ENCODE data around the gene GPC5. TPM values are rescaled to one million over a fixed set of nuclear protein-coding genes. Genes with fewer than 3 reads are reported as not detected.

The GPC5 gene
- total and polyA plus RNA-seq, 10 donors: 0.04 to 0.83 (median 0.26) TPM; not detected in 3

DNA sequence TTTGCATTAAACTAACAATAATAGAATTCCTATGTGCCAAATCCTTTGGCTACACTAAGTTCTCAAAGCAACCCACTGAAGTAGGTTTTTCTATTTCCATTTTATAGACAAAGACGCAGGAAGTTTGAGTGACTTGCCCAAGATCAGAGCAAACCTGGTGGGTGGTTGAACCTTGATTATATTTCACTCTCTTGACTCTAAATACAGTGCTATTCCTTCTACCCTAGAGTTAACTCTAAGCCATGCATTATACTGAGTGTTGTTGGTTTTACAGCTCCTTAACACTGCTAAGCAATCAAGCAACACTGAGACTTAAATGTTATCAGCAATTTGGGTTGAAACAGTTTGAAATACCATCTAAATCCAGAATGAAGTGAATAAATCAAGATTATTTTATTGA is 1014.6 kb downstream of the GPC5 start:
- H3K36me3 ChIP-seq: no peaks in the 10 kb centered on the region
- intact Hi-C loops (cut with DNase I; ENCODE audit: low total_unique reads): no loop called here
- peaks cover 0 to 13% (median under 1%) of the 10 kb centered on the region in 8 donors for H3K9me3 ChIP-seq
- no peaks in the 10 kb centered on the region for H3K27me3 ChIP-seq (replicated peaks in 1 of 7)
- 63 to 83% (median 71%) methylated on average over 1 of the region's 1 CpG for WGBS, 5 donors
- TF ChIP-seq, protein P1, sequence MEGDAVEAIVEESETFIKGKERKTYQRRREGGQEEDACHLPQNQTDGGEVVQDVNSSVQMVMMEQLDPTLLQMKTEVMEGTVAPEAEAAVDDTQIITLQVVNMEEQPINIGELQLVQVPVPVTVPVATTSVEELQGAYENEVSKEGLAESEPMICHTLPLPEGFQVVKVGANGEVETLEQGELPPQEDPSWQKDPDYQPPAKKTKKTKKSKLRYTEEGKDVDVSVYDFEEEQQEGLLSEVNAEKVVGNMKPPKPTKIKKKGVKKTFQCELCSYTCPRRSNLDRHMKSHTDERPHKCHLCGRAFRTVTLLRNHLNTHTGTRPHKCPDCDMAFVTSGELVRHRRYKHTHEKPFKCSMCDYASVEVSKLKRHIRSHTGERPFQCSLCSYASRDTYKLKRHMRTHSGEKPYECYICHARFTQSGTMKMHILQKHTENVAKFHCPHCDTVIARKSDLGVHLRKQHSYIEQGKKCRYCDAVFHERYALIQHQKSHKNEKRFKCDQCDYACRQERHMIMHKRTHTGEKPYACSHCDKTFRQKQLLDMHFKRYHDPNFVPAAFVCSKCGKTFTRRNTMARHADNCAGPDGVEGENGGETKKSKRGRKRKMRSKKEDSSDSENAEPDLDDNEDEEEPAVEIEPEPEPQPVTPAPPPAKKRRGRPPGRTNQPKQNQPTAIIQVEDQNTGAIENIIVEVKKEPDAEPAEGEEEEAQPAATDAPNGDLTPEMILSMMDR (IDR thresholded peaks at IDR 0.05 in 8 of 11, conservative IDR thresholded peaks at IDR 0.05 in 3 of 11): no peak
- no peak for TF ChIP-seq POLR2A (IDR thresholded peaks at IDR 0.05)
- no peak for TF ChIP-seq POLR2AphosphoS5 (IDR thresholded peaks at IDR 0.05)
- no peak for DNase-seq
- no peaks in the 10 kb centered on the region for H3K4me1 ChIP-seq
- H3K27ac ChIP-seq: no peak overlapping the region
- no peak overlapping the region for H3K4me3 ChIP-seq

DNA sequence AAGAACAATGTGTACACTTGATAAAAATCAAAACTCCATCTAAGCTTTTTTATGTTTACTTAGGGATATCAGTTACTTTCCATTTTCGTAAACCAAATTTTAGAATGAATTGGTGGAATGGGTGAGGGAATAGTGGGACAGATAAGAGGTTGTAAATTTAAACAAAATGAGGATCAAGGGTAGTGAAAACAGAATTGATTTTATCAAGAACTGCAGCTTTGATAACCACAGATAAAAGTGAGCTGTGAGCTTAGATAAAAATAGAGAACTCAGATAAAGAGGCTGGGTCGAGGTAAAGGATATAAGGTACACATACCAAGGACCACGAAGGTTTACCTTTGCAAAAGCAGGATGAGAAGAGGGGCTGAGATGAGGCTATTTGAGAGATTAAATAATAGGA is 1015.0 kb downstream of the GPC5 start:
- WGBS, 5 donors: 52 to 68% (median 57%) methylated on average over 3 of the region's 3 CpGs
- intact Hi-C loops (cut with DNase I; ENCODE audit: low total_unique reads): no loop called here
- no peaks in the 10 kb centered on the region for H3K36me3 ChIP-seq
- H3K4me1 ChIP-seq: no peaks in the 10 kb centered on the region
- TF ChIP-seq, protein P1 (IDR thresholded peaks at IDR 0.05 in 8 of 11, conservative IDR thresholded peaks at IDR 0.05 in 3 of 11): no peak
- TF ChIP-seq POLR2AphosphoS5 (IDR thresholded peaks at IDR 0.05) (no peak), POLR2A (IDR thresholded peaks at IDR 0.05) (no peak)
- H3K27ac ChIP-seq: no peak overlapping the region
- no peaks in the 10 kb centered on the region for H3K27me3 ChIP-seq (replicated peaks in 1 of 7)
- no peak for DNase-seq
- no peak overlapping the region for H3K4me3 ChIP-seq
- H3K9me3 ChIP-seq: peaks cover 0 to 13% (median 0%) of the 10 kb centered on the region in 8 donors

DNA sequence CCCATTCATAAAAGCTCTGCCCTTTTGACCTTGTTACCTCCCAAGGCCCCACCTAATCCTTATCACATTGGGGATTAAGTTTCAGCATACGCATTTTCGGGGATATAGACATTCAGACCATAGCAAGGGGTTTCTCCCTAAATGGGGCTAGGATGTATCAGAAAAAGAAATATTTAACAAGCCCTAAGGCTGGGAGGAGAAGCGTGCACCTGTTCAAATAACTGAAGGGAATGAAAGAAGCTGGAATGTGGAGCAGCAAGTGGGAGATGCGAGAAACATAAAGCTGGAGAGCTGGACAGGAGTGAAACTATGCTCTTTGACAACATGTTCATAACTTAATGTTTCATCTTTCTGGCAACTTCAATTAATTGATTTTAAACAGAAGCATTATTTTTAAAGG is 1016.4 kb downstream of the GPC5 start:
- intact Hi-C loops (cut with DNase I; ENCODE audit: low total_unique reads): no loop called here
- H3K27ac ChIP-seq: no peak overlapping the region
- peaks cover 0 to 13% (median 0%) of the 10 kb centered on the region in 8 donors for H3K9me3 ChIP-seq
- TF ChIP-seq POLR2AphosphoS5 (IDR thresholded peaks at IDR 0.05) (no peak), POLR2A (IDR thresholded peaks at IDR 0.05) (no peak)
- TF ChIP-seq, protein P1 (IDR thresholded peaks at IDR 0.05 in 8 of 11, conservative IDR thresholded peaks at IDR 0.05 in 3 of 11): no peak
- no peaks in the 10 kb centered on the region for H3K36me3 ChIP-seq
- DNase-seq: no peak
- no peaks in the 10 kb centered on the region for H3K4me1 ChIP-seq
- H3K4me3 ChIP-seq: no peak overlapping the region
- H3K27me3 ChIP-seq (replicated peaks in 1 of 7): no peaks in the 10 kb centered on the region
- WGBS, 5 donors: 86 to 95% (median 89%) methylated on average over 4 of the region's 4 CpGs

DNA sequence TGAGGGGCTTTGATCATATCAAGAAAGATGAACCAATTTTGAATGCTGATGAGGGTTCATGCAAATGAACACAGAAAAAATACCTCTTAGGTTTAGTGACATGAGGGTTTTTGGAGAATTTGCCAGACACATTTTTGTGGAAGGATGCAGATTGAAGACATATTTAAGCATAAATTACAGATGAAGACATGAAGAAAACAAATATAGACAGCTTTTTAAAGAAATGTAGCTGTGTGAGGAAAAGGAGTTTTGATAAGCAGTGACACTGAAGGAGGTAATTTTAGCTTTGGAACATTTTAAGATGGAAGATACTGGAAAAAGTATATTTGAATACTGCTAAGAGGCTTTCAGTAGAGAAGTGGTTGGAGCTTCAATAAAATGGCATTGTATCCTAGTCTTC is 1017.4 kb downstream of the GPC5 start:
- H3K4me3 ChIP-seq: no peak overlapping the region
- intact Hi-C loops (cut with DNase I; ENCODE audit: low total_unique reads): no loop called here
- TF ChIP-seq POLR2AphosphoS5 (IDR thresholded peaks at IDR 0.05) (no peak), POLR2A (IDR thresholded peaks at IDR 0.05) (no peak)
- TF ChIP-seq, protein P1 (IDR thresholded peaks at IDR 0.05 in 8 of 11, conservative IDR thresholded peaks at IDR 0.05 in 3 of 11): no peak
- H3K4me1 ChIP-seq: no peaks in the 10 kb centered on the region
- no peaks in the 10 kb centered on the region for H3K27me3 ChIP-seq (replicated peaks in 1 of 7)
- DNase-seq: no peak
- H3K27ac ChIP-seq: no peak overlapping the region
- H3K9me3 ChIP-seq: peaks cover 0 to 13% (median 0%) of the 10 kb centered on the region in 8 donors
- no peaks in the 10 kb centered on the region for H3K36me3 ChIP-seq

Measured in spleen (tissue), 11 donors.